ENCODE measurements around the gene SPAG9. TPM values are rescaled to one million over a fixed set of nuclear protein-coding genes. Genes with fewer than 3 reads are reported as not detected.

Gene SPAG9
- total RNA-seq, 1 donor from 2014 or later = 108 TPM

- no peaks in the 10 kb centered on the region for H3K27me3 ChIP-seq (ENCODE audit: low read depth)
- no peak overlapping the region for H3K4me3 ChIP-seq
- no peak overlapping the region for H3K27ac ChIP-seq
- TF ChIP-seq, protein P1, sequence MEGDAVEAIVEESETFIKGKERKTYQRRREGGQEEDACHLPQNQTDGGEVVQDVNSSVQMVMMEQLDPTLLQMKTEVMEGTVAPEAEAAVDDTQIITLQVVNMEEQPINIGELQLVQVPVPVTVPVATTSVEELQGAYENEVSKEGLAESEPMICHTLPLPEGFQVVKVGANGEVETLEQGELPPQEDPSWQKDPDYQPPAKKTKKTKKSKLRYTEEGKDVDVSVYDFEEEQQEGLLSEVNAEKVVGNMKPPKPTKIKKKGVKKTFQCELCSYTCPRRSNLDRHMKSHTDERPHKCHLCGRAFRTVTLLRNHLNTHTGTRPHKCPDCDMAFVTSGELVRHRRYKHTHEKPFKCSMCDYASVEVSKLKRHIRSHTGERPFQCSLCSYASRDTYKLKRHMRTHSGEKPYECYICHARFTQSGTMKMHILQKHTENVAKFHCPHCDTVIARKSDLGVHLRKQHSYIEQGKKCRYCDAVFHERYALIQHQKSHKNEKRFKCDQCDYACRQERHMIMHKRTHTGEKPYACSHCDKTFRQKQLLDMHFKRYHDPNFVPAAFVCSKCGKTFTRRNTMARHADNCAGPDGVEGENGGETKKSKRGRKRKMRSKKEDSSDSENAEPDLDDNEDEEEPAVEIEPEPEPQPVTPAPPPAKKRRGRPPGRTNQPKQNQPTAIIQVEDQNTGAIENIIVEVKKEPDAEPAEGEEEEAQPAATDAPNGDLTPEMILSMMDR (IDR thresholded peaks at IDR 0.05) = no peak
- DNase-seq (no peak), ATAC-seq (no peak)
- no peaks in the 10 kb centered on the region for H3K36me3 ChIP-seq
- intact Hi-C loops (cut with DNase I) = no loop called here
- peaks cover 27% of the 10 kb centered on the region for H3K4me1 ChIP-seq
- no peaks in the 10 kb centered on the region for H3K9me3 ChIP-seq
These were observed 199.6 kb downstream of the SPAG9 start for GRCh38 chr17:50920891-50921586.

- ATAC-seq (no peak), DNase-seq (no peak)
- intact Hi-C loops (cut with DNase I) = no loop called here
- Histone ChIP-seq H3K27ac (peak overlapping the region; percentile 53), H3K4me3 (no peak overlapping the region), H3K27me3 (ENCODE audit: low read depth) (no peaks in the 10 kb centered on the region), H3K4me1 (peaks cover 27% of the 10 kb centered on the region), H3K36me3 (no peaks in the 10 kb centered on the region), H3K9me3 (no peaks in the 10 kb centered on the region)
- TF ChIP-seq, protein P1 (IDR thresholded peaks at IDR 0.05) = no peak
These were observed 200.6 kb downstream of the SPAG9 start for GRCh38 chr17:50920041-50920410.

GRCh38 chr17:50919321-50920040, 201.2 kb downstream of the SPAG9 start:
- Histone ChIP-seq H3K4me3 (no peak overlapping the region), H3K9me3 (no peaks in the 10 kb centered on the region), H3K27ac (peak overlapping the region; percentile 53), H3K27me3 (ENCODE audit: low read depth) (no peaks in the 10 kb centered on the region), H3K4me1 (peaks cover 27% of the 10 kb centered on the region), H3K36me3 (no peaks in the 10 kb centered on the region)
- peak; percentile 91 to 93 for ATAC-seq
- DNase-seq = peak; percentile 91
- TF ChIP-seq, protein P1 (IDR thresholded peaks at IDR 0.05) = no peak
- intact Hi-C loops (cut with DNase I) = no loop called here

- no peak for DNase-seq
- Histone ChIP-seq H3K4me3 (no peak overlapping the region), H3K9me3 (no peaks in the 10 kb centered on the region), H3K36me3 (no peaks in the 10 kb centered on the region), H3K27me3 (ENCODE audit: low read depth) (no peaks in the 10 kb centered on the region), H3K27ac (peak overlapping the region; percentile 53), H3K4me1 (peaks cover 27% of the 10 kb centered on the region)
- intact Hi-C loops (cut with DNase I) = no loop called here
- no peak for ATAC-seq
- TF ChIP-seq, protein P1 (IDR thresholded peaks at IDR 0.05) = no peak
These were observed 201.8 kb downstream of the SPAG9 start for GRCh38 chr17:50918933-50919296.

DNA sequence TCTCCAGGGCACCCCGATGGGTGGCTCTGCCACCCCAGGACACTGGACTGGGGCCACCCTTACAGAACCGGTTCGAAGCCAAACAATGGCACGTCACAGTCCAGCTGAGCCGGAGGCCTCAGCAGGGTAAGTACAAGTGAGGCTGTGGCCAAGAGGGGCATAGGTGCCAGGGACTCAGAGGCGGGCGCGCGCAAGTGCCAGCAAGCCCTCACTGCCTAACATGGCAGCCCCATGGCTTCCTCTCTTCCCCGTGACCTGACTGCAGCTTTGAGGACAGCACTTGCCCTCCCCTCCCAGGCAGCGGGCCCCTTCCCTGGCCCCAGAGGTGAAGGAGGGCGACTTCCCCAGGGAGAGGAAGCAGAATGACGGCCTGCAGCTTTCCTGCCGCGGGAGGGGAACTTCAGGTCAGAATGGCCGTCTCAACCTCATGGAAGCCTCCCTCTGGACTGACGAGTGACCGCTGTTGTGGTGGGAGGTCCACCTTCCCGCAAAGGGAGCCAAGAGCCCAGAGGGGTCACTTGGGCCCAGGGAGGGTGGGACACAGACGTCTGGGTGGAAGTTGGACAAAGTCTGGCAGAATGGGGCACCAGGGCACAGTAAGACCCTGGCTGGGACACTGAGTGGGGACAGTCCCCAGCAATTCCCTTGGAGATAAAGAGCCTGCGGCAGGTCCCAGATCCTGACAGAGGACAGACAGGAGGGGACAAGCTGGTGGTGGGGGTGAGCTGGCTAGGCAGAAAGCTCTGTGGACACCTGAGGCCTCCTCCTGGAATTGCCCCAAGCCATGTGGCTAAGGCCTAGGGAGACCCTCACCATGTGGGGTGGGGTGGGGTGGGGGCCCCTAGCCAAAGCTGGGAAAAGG, 202.4 kb downstream of the SPAG9 start:
- intact Hi-C loops (cut with DNase I) = no loop called here
- TF ChIP-seq, protein P1 (IDR thresholded peaks at IDR 0.05) = no peak
- no peak overlapping the region for H3K4me3 ChIP-seq
- H3K27me3 ChIP-seq (ENCODE audit: low read depth) = no peaks in the 10 kb centered on the region
- H3K9me3 ChIP-seq = no peaks in the 10 kb centered on the region
- H3K4me1 ChIP-seq = peaks cover 27% of the 10 kb centered on the region
- DNase-seq = no peak
- peak overlapping the region; percentile 53 for H3K27ac ChIP-seq
- peak in 1 of 2 donors; percentile 5 for ATAC-seq
- no peaks in the 10 kb centered on the region for H3K36me3 ChIP-seq
